HG03378 (cell line): ENCODE measurements around the gene CCDC106.

Experiments
- ATAC-seq: cut with Tn5 transposase; IDR thresholded peaks from one replicate; pipeline ENCODE4 v1.9.1; 2021; ENCODE audit warnings: mild to moderate bottlenecking, moderate library complexity; ENCODE audit not compliant: unreplicated experiment

The CCDC106 gene

GRCh38 chr19:55680339-55681130, 32.5 kb downstream of the CCDC106 start:
- ATAC-seq = no peak

DNA sequence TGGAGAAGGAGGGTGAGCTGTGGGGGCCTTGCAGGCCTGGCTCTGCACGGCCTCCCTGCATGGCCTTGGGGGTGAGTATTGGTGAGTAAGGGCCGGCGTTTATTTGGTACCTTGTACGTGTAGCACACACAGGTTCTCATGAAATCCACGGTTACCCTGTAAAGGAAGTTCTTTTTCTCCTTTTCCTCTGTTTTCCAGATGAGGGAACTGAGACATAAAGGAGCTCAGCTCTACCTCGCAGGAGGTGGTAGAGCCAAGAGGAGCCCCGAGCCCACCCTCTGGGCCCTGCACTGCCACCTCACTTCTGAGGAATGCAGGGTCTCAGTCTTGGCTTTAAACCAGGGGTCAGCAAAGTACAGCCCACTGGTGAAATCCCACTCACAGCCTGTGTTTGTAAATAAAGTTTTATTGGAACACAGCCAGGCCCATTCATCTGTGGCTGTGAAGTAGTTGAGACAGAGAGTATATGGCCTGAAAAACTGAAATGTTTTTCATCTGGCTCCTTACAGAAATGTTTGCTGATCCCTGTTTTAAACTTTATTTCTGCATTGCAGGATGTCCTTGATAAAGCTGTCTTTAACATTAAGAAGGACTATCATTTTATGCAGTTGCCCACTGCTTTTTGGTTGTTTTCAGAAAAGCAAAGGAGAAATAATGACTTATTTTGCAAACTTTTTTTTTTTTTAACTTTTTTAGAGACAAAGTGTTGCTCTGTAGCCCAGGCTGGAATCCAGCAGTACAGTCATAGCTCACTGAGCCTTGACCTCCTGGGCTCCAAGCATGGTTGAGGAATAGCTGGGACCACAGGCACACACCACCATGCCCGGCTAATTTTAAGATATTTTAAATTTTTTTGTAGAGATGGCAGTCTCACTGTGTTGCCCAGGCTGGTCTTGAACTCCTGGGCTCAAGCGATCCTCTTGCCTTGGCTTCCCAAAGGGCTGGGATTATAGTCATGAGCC, 33.4 kb downstream of the CCDC106 start:
- no peak for ATAC-seq

GRCh38 chr19:55683449-55684261, 35.6 kb downstream of the CCDC106 start:
- ATAC-seq = no peak

- ATAC-seq = no peak
Measured at GRCh38 chr19:55684946-55685681, 37.1 kb downstream of the CCDC106 start.

GRCh38 chr19:55685776-55686175, 37.8 kb downstream of the CCDC106 start:
- no peak for ATAC-seq

GRCh38 chr19:55686311-55687050, 38.5 kb downstream of the CCDC106 start:
- no peak for ATAC-seq

- no peak for ATAC-seq
Measured at GRCh38 chr19:55687281-55688201, 39.5 kb downstream of the CCDC106 start.

DNA sequence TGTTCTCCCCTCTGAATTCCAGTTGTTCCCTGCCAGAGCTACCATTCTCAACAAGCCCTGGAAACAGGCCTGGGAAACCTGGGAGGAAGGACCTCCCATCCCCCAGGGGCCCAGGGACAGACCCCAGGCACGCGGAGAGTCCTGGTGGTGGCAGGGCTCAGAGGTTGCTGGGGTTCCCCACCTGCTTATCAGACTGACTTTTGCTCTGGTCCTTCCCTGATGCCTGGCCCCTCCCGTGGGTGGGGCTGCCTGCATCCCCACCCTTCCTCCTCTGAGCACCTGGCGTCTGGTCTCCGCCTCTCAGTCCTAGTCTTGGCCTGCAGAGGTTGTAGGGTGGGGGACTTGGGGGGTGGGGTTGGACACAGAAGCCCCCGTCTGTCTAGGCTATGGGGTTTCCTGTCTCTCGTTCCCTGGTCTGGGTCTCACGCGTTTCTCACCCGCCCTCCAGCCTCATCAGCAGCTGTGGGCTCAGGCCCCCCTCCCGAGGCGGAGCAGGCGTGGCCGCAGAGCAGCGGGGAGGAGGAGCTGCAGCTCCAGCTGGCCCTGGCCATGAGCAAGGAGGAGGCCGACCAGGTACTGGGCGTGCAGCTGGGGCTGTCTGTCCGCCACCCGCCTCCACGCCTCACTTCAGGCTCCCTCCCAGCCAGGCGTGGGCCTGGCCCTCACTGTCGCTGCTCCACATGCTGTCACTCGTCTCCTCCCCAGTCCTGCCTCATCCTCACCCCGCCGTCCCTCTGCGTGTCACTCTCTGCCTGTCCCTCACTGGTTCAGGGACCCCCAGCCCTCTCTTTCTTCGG, 40.6 kb downstream of the CCDC106 start:
- ATAC-seq = no peak

DNA sequence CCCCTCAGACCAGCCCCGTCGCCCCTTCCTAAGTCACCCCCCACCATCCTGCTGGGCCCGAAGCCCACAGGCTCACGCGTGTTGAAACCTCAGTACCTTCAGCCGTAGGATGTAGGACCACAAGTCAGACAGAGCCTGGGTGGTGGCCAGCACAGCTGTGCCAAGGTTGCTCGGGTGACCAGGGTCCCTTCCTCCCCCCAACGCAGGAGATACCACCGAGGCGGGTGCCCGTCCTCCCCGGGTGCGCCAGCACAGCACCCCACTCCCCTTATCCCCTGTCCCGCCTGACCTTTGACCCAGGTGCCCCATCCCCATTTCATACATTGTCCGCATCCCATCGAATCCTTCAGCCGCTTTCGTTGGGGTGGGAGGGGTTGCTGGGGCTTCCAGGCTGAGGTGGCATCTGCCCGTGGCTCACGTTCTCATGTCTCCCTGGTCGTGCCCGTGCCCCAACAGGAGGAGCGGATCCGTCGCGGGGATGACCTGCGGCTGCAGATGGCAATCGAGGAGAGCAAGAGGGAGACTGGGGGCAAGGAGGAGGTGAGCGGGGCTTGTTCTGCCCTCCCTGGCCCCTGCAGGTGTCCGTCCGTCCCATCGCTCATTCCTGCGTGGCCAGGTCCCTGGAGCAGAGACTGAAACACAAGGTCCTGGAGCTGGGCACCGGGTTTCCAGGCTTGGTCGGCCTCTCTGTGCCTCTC, 41.5 kb downstream of the CCDC106 start:
- ATAC-seq = no peak

- no peak for ATAC-seq
Measured at GRCh38 chr19:55690109-55690768, 42.2 kb downstream of the CCDC106 start.

- ATAC-seq = no peak
Measured at GRCh38 chr19:55690769-55691545, 42.9 kb downstream of the CCDC106 start.

DNA sequence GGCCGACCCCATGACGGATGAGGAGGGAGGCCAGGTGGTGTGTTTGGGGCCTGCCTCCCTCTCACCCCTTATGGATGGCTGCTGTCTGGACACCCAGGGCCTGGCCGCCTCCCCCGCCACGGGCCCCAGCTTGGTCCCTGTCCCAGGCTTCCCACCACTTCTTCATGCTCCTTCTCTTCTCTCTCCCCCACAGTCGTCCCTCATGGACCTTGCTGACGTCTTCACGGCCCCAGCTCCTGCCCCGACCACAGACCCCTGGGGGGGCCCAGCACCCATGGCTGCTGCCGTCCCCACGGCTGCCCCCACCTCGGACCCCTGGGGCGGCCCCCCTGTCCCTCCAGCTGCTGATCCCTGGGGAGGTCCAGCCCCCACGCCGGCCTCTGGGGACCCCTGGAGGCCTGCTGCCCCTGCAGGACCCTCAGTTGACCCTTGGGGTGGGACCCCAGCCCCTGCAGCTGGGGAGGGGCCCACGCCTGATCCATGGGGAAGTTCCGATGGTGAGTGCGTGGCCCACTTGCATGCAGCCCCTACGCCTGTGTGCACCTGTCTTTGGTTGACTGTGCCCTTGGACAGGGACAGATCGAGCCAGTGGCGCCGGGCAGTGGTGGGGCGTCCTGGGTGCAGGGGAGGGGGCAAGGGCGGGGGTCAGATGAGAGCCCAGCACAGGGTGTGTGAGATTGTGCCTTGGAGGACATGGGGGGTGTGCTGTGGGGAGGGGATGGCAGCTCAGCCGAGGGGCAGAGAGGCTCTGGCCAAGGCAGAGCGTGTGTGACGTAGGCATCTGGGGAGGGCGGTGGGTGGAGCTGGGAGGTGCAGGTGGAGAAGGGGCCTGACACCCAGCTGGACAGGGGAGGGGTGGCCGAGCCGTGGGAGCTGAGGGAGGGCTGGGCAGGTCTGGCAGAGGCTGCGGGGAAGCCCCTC, 43.8 kb downstream of the CCDC106 start:
- no peak for ATAC-seq

DNA sequence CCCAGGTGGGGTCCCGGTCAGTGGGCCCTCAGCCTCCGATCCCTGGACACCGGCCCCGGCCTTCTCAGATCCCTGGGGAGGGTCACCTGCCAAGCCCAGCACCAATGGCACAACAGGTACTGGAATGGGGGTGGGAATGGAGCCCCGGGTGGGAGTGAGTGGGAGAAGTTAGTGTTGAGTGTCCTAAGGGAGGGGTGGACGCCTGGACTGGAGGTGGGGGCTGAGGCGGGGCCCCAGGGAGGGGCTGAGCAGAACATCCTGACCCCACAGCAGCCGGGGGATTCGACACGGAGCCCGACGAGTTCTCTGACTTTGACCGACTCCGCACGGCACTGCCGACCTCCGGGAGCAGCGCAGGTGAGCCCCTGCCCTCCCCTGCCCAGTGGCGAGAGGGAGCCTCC, 44.7 kb downstream of the CCDC106 start:
- ATAC-seq = no peak

GRCh38 chr19:55693336-55693974, 45.4 kb downstream of the CCDC106 start:
- ATAC-seq = no peak
